ENCODE measurements around the gene MAGI2.

The MAGI2 gene

GRCh38 chr7:78679112-78679876 lies 774.2 kb downstream of the MAGI2 start:
- DNase-seq (ENCODE audit: low read depth, low spot score) = no peak
- H3K4me3 ChIP-seq (ENCODE audit: low read length) = no peak overlapping the region

GRCh38 chr7:78677391-78677790 lies 776.1 kb downstream of the MAGI2 start:
- DNase-seq (ENCODE audit: low read depth, low spot score) = no peak
- no peak overlapping the region for H3K4me3 ChIP-seq (ENCODE audit: low read length)

- no peak overlapping the region for H3K4me3 ChIP-seq (ENCODE audit: low read length)
- no peak for DNase-seq (ENCODE audit: low read depth, low spot score)
Observed at GRCh38 chr7:78675511-78675910, 778.0 kb downstream of the MAGI2 start.

- DNase-seq (ENCODE audit: low read depth, low spot score) = no peak
- no peak overlapping the region for H3K4me3 ChIP-seq (ENCODE audit: low read length)
Observed at GRCh38 chr7:78673272-78673671, 780.2 kb downstream of the MAGI2 start.

GRCh38 chr7:78662939-78663338 lies 790.5 kb downstream of the MAGI2 start:
- no peak for DNase-seq (ENCODE audit: low read depth, low spot score)
- no peak overlapping the region for H3K4me3 ChIP-seq (ENCODE audit: low read length)

DNA sequence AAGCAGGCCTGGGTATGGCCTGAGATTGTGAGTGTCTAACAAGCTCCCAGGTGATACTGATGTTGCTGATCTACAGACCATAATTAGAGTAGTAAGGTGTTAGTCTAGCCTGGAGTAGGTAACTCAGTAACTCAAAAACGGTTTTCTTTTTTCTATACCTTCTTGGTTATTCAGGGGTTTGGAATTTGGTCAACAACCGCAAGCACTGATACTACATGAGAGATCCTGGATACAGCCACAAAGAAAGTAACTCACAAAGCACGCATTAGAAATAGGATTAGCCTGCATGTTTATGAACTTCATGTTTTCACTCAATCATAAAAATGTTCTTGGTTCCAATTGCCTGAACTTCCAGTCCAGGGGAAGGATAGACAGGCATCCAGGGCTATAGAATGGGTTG lies 803.5 kb downstream of the MAGI2 start:
- H3K4me3 ChIP-seq (ENCODE audit: low read length) = no peak overlapping the region
- no peak for DNase-seq (ENCODE audit: low read depth, low spot score)

- DNase-seq (ENCODE audit: low read depth, low spot score) = no peak
Observed at GRCh38 chr7:78649236-78649635, 804.2 kb downstream of the MAGI2 start.

DNA sequence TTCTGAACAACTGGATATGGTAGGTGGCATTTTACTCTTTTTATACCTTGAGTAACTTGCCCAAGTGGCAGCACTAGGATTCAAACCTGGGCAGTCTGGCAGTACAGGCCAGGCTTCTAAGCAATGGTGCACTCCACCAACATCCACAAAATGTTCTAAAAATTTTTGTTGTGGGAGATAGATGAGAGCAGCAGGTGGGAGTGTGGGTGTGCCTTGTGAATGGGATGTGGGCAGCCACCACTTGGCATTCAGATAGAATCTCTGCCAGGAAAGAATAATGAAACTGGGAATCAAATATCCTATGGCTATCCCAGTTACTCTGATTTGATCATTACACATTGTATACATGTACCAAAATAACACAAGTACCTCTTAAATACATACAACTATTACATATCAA lies 810.7 kb downstream of the MAGI2 start:
- no peak overlapping the region for H3K4me3 ChIP-seq (ENCODE audit: low read length)
- no peak for DNase-seq (ENCODE audit: low read depth, low spot score)

More at GRCh38 chr7:78649236-78649635, 804.2 kb downstream of the MAGI2 start:
- H3K4me3 ChIP-seq (ENCODE audit: low read length) = no peak overlapping the region

GRCh38 chr7:78638364-78638763 lies 815.1 kb downstream of the MAGI2 start:
- no peak overlapping the region for H3K4me3 ChIP-seq (ENCODE audit: low read length)
- DNase-seq (ENCODE audit: low read depth, low spot score) = no peak

DNA sequence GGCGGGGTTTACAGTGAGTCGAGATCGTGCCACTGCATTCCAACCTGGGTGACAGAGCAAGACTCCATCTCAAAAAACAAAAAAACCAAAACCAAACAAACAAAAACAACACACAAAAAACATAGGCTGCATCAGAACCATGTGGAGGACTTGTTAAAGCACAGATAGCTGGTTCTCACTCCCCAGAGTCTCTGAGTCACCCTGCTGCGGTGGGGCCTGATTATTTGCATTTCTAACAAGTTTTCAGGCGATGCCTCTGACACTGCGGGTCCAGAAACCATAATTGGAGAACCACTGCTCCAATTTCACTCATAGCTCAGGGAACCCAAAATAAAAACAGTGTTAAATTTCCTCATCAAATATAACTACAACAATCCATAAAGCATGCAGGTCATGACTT lies 816.7 kb downstream of the MAGI2 start:
- no peak overlapping the region for H3K4me3 ChIP-seq (ENCODE audit: low read length)
- no peak for DNase-seq (ENCODE audit: low read depth, low spot score)

DNA sequence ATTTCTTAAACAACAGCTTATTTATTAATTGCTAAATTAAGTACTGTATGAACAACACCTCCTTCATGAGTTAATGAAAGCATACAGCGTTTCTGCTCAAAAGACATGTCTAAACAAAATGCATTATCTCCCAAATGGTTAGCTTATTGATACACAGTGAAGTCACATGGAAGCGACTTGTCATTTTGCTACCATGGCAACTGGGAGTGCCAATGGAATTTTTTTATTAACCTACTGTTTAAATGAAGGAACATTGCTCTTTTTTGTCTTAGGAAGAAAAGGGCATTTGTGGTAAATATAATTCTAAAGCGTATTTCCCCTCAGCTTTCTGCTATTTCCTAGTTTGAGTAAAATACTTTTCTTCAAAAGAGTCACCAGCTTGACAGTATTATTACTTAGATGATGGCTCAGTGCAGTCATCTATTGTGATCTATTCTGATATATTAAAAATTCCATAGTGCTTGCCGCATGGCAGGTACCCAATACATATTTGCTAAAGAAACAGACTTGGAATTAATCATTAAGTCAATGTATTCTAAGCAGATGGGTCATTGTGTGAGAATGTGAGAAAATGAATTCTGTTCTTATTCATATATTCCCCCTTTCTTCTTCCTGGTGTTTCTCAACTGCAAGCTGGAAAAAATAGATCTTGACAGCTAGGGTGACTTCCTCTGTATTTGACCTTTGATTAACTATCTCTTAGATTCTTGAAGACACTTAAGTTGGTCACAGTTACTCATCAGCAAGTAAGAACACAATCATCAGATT lies 818.3 kb downstream of the MAGI2 start:
- no peak for DNase-seq (ENCODE audit: low read depth, low spot score)
- no peak overlapping the region for H3K4me3 ChIP-seq (ENCODE audit: low read length)

- DNase-seq (ENCODE audit: low read depth, low spot score) = no peak
- no peak overlapping the region for H3K4me3 ChIP-seq (ENCODE audit: low read length)
Observed at GRCh38 chr7:78634093-78634492, 819.4 kb downstream of the MAGI2 start.

- H3K4me3 ChIP-seq (ENCODE audit: low read length) = no peak overlapping the region
- DNase-seq (ENCODE audit: low read depth, low spot score) = peak; percentile 26
Observed at GRCh38 chr7:78620920-78621319, 832.5 kb downstream of the MAGI2 start.

DNA sequence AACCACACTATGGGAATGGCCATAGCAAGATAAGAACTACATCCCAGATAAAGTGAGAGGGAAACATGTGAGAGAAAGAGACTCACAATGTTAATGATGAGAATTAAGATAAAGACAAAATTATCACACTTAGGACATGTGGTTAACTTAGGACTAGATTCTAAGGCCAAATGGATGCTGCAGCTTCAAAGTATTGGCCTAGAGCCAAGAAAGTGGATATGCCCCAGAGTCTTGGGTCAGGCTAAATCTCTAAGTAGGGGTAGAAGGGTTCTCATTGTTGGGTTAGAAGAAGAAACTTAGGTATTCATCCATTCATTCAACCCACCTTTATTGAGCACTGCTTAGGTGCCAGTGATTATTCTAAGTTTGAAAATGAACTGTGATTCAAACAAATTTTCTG lies 836.9 kb downstream of the MAGI2 start:
- DNase-seq (ENCODE audit: low read depth, low spot score) = no peak
- no peak overlapping the region for H3K4me3 ChIP-seq (ENCODE audit: low read length)

DNA sequence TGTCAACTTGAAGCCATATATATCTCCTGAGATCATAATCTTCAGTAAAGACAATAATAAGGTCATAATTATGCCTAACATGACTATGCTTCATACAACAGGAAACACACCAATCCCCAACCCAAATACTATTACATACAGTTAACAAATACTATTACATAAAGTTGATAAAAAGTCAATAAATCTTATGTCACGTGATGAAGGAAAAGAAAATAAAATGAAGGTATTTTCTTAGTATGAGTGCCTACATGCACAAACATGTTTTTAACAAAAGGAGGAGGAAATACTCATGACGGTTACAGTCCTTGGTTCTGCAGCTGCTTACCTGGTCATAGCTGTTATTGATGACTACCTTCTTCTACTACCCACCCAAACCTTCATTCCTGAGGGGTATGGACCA lies 844.2 kb downstream of the MAGI2 start:
- H3K4me3 ChIP-seq (ENCODE audit: low read length) = no peak overlapping the region
- DNase-seq (ENCODE audit: low read depth, low spot score) = no peak

DNA sequence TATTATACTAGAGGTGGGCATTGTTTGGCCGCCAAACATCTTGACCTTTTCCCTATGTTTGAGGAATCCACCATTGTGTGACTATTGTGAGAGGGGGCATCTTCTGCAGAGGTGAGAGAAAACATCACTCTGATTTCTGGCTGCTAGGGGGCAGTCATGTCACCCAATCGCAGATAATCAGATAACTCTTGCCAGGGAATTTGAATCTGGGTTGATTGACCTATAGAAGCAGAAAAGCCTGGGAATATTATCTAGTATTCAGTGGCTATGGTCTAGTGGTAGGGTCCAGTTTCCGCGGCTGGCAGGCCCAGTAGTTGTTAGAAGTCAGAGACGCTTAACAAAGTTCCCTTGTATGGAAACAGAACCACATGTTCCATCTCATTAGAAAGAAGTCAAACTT lies 846.4 kb downstream of the MAGI2 start:
- H3K4me3 ChIP-seq (ENCODE audit: low read length) = no peak overlapping the region
- DNase-seq (ENCODE audit: low read depth, low spot score) = no peak

GRCh38 chr7:78605119-78605518 lies 848.3 kb downstream of the MAGI2 start:
- no peak for DNase-seq (ENCODE audit: low read depth, low spot score)
- H3K4me3 ChIP-seq (ENCODE audit: low read length) = no peak overlapping the region

- no peak overlapping the region for H3K4me3 ChIP-seq (ENCODE audit: low read length)
- no peak for DNase-seq (ENCODE audit: low read depth, low spot score)
Observed at GRCh38 chr7:78601728-78602127, 851.7 kb downstream of the MAGI2 start.

GRCh38 chr7:78594156-78594555 lies 859.3 kb downstream of the MAGI2 start:
- no peak for DNase-seq (ENCODE audit: low read depth, low spot score)
- no peak overlapping the region for H3K4me3 ChIP-seq (ENCODE audit: low read length)

- H3K4me3 ChIP-seq (ENCODE audit: low read length) = no peak overlapping the region
- no peak for DNase-seq (ENCODE audit: low read depth, low spot score)
Observed at GRCh38 chr7:78588393-78588792, 865.1 kb downstream of the MAGI2 start.

Data from Jurkat, Clone E6-1 (cell line).